ENCODE data around the gene INPP1. TPM values are rescaled to one million over a fixed set of nuclear protein-coding genes. Genes with fewer than 3 reads are reported as not detected.

INPP1 gene
- polyA plus RNA-seq, 1 of the 3 experiments (the other 2 are of a cell fraction) = 6.4 TPM

DNA sequence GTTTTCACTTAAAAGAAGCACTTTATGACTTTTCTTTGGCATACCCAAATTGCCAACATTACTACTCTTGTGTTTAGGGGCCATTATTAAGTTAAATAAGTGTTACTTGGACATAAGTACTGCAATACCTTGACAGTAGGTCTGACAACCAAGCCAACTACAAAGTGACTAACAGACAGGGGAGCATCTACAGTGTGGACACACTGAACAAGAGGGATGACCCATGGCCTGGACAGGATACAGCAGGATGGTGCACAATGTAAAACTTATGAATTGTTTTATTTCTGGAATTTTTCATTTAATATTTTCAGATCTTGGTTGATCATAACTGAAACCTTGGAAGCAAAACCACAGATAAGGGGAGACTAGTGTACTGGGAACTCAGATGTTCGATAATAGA lies 4.0 kb upstream of the INPP1 start:
- WGBS (ENCODE audit: low lambda C conversion rate) = 76% methylated on average over 1 of the region's 1 CpG
- Histone ChIP-seq H3K9ac (no peak overlapping the region), H3K27ac (ENCODE audit: low read depth in 2 of 2, low read length in 1 of 2) (no peak overlapping the region), H3K27me3 (ENCODE audit: insufficient read depth) (no peaks in the 10 kb centered on the region), H3K79me2 (ENCODE audit: insufficient read depth) (no peaks in the 10 kb centered on the region), H2AFZ (ENCODE audit: low read depth) (no peak overlapping the region), H4K20me1 (ENCODE audit: insufficient read depth) (no peaks in the 10 kb centered on the region), H3K4me3 (ENCODE audit: low read depth in 2 of 2, low read length in 1 of 2) (no peak overlapping the region), H3K36me3 (replicated peaks in 1 of 2; ENCODE audit: control insufficient read depth in 1 of 2, insufficient read depth in 2 of 2, low read length in 1 of 2) (no peaks in the 10 kb centered on the region), H3K9me2 (no peaks in the 10 kb centered on the region), H3K9me3 (no peaks in the 10 kb centered on the region), H3K4me1 (ENCODE audit: control insufficient read depth in 1 of 2, insufficient read depth in 2 of 2, low read depth in 1 of 2, low read length in 1 of 2) (peaks cover 0 to 5% of the 10 kb centered on the region in 2 experiments; a peak in 2 of 4 replicates), H3K4me2 (no peak overlapping the region), H3F3A (replicated peaks; ENCODE audit: insufficient read depth) (peaks cover 9% of the 10 kb centered on the region)
- no peak for TF ChIP-seq RFX5 (IDR thresholded peaks at IDR 0.05; ENCODE audit: low read length)
- TF ChIP-seq FOXJ3 (CRISPR knock-in tag; IDR thresholded peaks at IDR 0.05) = no peak
- no peak for TF ChIP-seq YY1 (IDR thresholded peaks at IDR 0.05; ENCODE audit: low read depth)
- TF ChIP-seq MXI1 (IDR thresholded peaks at IDR 0.05; ENCODE audit: low read depth, low read length) = no peak
- TF ChIP-seq, protein P1, sequence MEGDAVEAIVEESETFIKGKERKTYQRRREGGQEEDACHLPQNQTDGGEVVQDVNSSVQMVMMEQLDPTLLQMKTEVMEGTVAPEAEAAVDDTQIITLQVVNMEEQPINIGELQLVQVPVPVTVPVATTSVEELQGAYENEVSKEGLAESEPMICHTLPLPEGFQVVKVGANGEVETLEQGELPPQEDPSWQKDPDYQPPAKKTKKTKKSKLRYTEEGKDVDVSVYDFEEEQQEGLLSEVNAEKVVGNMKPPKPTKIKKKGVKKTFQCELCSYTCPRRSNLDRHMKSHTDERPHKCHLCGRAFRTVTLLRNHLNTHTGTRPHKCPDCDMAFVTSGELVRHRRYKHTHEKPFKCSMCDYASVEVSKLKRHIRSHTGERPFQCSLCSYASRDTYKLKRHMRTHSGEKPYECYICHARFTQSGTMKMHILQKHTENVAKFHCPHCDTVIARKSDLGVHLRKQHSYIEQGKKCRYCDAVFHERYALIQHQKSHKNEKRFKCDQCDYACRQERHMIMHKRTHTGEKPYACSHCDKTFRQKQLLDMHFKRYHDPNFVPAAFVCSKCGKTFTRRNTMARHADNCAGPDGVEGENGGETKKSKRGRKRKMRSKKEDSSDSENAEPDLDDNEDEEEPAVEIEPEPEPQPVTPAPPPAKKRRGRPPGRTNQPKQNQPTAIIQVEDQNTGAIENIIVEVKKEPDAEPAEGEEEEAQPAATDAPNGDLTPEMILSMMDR (IDR thresholded peaks at IDR 0.05) = no peak
- TF ChIP-seq TCF12 (IDR thresholded peaks at IDR 0.05) = no peak
- TF ChIP-seq EP300 (IDR thresholded peaks at IDR 0.05; ENCODE audit: borderline replicate concordance in 1 of 2, low read depth in 1 of 2, low read length in 1 of 2) = no peak
- TF ChIP-seq TEAD4 (IDR thresholded peaks at IDR 0.05; ENCODE audit: borderline replicate concordance, insufficient read depth) = no peak
- TF ChIP-seq RXRA (IDR thresholded peaks at IDR 0.05; ENCODE audit: borderline replicate concordance, low read depth) = no peak
- TF ChIP-seq SMC3 (IDR thresholded peaks at IDR 0.05; ENCODE audit: low read depth, low read length) = no peak
- TF ChIP-seq NRF1 (IDR thresholded peaks at IDR 0.05; ENCODE audit: low read depth, low read length) = no peak
- TF ChIP-seq, protein P2, sequence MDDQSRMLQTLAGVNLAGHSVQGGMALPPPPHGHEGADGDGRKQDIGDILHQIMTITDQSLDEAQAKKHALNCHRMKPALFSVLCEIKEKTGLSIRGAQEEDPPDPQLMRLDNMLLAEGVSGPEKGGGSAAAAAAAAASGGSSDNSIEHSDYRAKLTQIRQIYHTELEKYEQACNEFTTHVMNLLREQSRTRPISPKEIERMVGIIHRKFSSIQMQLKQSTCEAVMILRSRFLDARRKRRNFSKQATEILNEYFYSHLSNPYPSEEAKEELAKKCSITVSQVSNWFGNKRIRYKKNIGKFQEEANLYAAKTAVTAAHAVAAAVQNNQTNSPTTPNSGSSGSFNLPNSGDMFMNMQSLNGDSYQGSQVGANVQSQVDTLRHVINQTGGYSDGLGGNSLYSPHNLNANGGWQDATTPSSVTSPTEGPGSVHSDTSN (IDR thresholded peaks at IDR 0.05) = no peak
- no peak for TF ChIP-seq FOXM1 (IDR thresholded peaks at IDR 0.05; ENCODE audit: low read depth)
- TF ChIP-seq GABPA (IDR thresholded peaks at IDR 0.05; ENCODE audit: low read depth) = no peak
- TF ChIP-seq EZH2phosphoT487 (IDR thresholded peaks at IDR 0.05; ENCODE audit: borderline replicate concordance, low read depth) = no peak
- no peak for TF ChIP-seq JUND (IDR thresholded peaks at IDR 0.05)
- no peak for TF ChIP-seq RCOR1 (IDR thresholded peaks at IDR 0.05; ENCODE audit: low read length)
- TF ChIP-seq ELF1 (IDR thresholded peaks at IDR 0.05) = no peak
- no peak for TF ChIP-seq SIN3A (IDR thresholded peaks at IDR 0.05; ENCODE audit: borderline replicate concordance, low read depth, low read length)
- ChIA-PET POLR2A (no interaction called here), CTCF (no interaction called here)
- no peak for DNase-seq
